Activated naive CD8-positive, alpha-beta T cell (primary cell): ENCODE data around the gene MPV17.
"Not testable (repeated sequence)": the region's sequence is repeated elsewhere in the genome, so short reads cannot be mapped to it uniquely, and the experiment has no call there.

Experiments used
- H3K27ac Mint-ChIP-seq: one replicate; pipeline ENCODE4 v1.8.0; 2021; ENCODE audit warnings: mixed read lengths
- H3K27me3 Mint-ChIP-seq: one replicate; pipeline ENCODE4 v1.8.0; 2021; ENCODE audit warnings: mixed read lengths
- H3K36me3 Mint-ChIP-seq: one replicate; pipeline ENCODE4 v1.8.0; 2021; ENCODE audit warnings: mixed read lengths
- H3K4me1 Mint-ChIP-seq: one replicate; pipeline ENCODE4 v1.8.0; 2021; ENCODE audit warnings: low read depth, mixed read lengths
- H3K4me3 Mint-ChIP-seq: one replicate; pipeline ENCODE4 v1.8.0; 2021; ENCODE audit warnings: mild to moderate bottlenecking, mixed read lengths
- H3K9me3 Mint-ChIP-seq: one replicate; pipeline ENCODE4 v1.8.0; 2021; ENCODE audit warnings: low read depth, mixed read lengths

MPV17 gene

DNA sequence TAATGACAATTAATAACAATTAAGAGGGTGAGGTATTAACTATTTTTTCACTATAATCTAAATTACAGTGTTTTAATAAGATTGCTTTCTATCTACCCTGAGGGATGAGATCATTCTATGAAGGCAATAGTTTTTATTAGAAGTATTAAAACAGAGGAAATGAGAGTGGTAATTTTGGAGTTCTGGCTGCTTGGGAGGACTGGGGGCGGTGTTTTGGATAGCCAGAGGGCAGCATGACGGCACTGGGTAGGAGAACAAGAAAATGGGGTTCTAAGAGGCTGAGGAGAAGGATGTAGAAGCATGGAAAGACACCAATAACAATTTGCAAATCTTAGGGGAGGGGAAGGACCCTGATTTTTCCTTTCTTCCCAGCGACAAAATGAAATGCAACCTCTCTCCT lies 52.8 kb downstream of the MPV17 start:
- no peak overlapping the region for H3K27ac Mint-ChIP-seq

DNA sequence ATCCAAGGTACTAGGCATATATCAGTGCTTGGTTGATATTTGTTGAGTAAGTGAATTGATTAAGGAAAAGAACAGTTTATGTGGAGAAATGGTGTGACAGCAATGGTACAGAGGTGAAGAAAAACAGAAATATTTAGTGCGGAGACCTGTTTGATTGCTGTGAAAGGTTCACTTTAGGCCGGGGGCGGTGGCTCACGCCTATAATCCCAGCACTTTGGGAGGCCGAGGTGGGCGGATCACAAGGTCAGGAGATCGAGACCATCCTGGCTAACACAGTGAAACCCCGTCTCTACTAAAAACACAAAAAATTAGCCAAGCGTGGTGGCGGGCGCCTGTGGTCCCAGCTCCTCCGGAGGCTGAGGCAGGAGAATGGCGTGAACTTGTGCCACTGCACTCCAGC lies 54.6 kb downstream of the MPV17 start:
- not testable (repeated sequence) for H3K4me3 Mint-ChIP-seq, H3K9me3 Mint-ChIP-seq, H3K27ac Mint-ChIP-seq, H3K36me3 Mint-ChIP-seq
- H3K4me1 Mint-ChIP-seq: peaks cover 17% of the 10 kb centered on the region
- peaks cover 10% of the 10 kb centered on the region for H3K27me3 Mint-ChIP-seq

More for the DNA sequence above, 52.8 kb downstream of the MPV17 start:
- Mint-ChIP-seq H3K9me3 (no peaks in the 10 kb centered on the region), H3K36me3 (no peaks in the 10 kb centered on the region), H3K4me3 (no peak overlapping the region), H3K4me1 (peaks cover 4% of the 10 kb centered on the region), H3K27me3 (peaks cover 6% of the 10 kb centered on the region)

DNA sequence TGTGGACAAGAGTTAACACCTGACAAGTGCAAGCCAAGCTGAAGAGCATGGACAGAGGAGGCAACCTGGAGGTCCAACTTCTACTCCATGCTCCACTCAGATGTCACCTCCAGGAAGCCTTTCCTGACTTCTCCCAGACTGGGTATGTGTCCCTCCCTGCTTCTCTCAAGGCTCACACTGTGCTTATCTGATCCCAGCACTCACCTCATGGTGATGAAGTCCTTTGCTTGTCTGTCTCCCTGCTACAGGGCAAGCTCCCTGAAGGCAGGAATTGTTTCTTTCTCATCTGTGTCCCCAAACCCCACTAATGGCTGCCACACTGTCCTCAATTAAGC lies 57.4 kb downstream of the MPV17 start:
- Mint-ChIP-seq H3K9me3 (no peaks in the 10 kb centered on the region), H3K27me3 (peaks cover 24% of the 10 kb centered on the region), H3K27ac (no peak overlapping the region), H3K4me1 (peaks cover 30% of the 10 kb centered on the region), H3K36me3 (no peaks in the 10 kb centered on the region), H3K4me3 (peak overlapping the region; percentile 78)

DNA sequence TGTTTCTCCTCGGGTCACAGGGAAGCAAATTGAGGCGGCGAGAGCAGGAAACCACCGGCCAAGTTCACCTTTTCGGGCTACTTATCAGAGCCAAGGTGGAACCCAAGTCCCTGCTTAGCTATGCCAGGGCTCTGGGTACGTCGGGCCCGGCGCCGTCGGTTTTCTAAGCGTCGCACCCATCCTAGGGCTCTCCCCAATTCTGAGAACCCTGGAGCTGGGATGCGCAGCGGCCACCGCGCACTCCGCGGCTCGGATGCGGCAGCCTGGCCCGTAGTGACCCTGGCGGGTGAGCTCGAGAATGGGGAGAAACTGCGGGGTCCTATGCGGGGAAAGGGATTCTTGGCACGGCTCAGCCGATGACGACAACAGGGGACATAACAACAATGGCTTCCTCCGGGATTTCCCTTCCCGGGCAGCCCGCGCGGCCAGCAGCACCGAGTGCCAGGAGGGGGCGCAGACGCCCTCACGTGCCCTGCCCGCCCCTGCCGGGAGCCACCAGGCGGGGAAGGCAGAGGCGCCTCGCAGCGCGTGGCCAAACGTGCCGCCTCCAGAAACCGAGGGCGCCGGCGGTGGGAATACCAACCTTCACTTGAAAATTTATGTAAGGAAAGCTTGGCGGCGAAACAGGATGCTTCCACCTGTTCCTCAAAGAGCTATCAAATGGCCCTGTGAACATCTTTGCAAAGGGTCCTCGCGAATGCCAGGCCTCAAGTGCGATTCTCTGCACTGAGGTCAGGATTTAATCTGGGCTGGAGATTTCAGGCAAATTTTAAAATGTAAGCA lies 58.0 kb downstream of the MPV17 start:
- Mint-ChIP-seq H3K4me1 (peaks cover 30% of the 10 kb centered on the region), H3K27me3 (peaks cover 29% of the 10 kb centered on the region), H3K27ac (no peak overlapping the region), H3K9me3 (no peaks in the 10 kb centered on the region), H3K36me3 (no peaks in the 10 kb centered on the region), H3K4me3 (peak overlapping the region; percentile 82)

DNA sequence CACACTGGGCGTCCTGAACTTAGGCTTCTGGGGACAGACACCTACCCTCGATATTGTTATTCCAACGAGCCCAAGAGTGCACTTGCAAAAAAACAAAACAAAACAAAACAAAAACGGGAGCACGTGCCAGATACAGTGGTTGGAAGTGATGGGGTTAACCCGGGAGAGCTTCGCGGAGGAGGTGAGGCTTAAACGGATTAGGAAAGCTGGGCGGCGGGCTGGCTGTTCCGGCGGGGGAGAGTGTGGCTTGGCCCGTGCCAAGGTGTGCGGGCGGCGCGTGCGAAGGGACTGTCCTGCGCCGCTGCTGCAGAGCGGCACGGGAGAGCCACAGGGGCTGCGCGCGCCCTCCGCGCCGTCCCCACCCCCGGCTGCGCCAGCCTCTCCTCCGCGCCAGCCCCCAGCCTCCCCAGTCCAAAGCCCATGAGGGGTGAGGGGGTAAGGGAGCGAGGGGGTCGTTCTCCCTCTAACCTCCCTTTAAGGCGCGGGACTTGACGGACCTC lies 58.6 kb downstream of the MPV17 start:
- H3K27ac Mint-ChIP-seq: no peak overlapping the region
- H3K4me3 Mint-ChIP-seq: peak overlapping the region; percentile 95
- no peaks in the 10 kb centered on the region for H3K36me3 Mint-ChIP-seq
- no peaks in the 10 kb centered on the region for H3K9me3 Mint-ChIP-seq
- peaks cover 30% of the 10 kb centered on the region for H3K4me1 Mint-ChIP-seq
- H3K27me3 Mint-ChIP-seq: peaks cover 33% of the 10 kb centered on the region

DNA sequence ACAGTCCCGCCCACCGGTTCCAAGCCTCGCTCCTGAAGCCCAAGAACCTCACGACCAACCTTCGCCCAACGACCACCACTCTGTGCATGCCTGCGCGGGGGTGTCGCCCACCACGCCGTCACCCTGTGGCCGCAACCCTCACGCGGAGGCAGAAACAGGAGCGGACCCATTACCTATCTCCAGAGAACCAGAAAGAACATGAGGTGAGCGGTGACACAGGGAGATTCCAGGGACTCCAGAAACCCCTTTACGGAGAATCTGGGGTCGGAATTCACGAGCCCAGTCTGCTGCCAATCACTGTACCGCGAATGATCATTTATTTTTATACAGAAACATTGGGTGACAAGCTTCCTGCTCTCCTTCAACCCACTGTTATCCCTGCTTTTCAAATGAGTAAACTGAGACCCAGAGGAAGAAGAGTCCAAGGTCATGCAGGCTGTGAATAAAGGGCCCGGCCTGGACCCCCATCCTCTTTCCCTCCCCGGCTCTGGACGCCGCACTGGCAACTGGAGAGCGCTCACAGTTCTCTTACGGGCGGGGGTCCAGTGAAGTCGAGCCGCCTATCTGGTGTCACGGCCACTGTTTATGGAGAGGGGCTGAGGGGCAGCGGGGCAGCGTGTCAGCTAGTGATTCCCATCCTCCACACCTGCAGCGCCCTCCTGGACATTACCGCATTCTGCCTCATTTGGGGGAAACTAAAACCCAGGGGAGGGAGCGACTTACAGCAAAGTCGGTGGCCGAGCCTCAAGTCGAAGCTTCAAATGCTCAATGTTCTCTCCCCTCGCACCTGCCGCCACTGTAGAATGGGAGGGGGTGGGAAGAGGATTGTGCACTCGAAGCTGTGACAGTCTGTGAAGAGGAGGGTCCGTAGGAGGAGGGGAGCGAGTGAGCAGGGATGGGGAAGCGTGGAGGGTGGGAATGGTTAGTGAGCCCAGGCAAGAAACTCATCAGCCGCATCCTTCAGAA lies 59.3 kb downstream of the MPV17 start:
- Mint-ChIP-seq H3K36me3 (no peaks in the 10 kb centered on the region), H3K27ac (peak overlapping the region; percentile 79), H3K4me1 (peaks cover 30% of the 10 kb centered on the region), H3K27me3 (peaks cover 36% of the 10 kb centered on the region), H3K4me3 (peak overlapping the region; percentile 95), H3K9me3 (no peaks in the 10 kb centered on the region)

DNA sequence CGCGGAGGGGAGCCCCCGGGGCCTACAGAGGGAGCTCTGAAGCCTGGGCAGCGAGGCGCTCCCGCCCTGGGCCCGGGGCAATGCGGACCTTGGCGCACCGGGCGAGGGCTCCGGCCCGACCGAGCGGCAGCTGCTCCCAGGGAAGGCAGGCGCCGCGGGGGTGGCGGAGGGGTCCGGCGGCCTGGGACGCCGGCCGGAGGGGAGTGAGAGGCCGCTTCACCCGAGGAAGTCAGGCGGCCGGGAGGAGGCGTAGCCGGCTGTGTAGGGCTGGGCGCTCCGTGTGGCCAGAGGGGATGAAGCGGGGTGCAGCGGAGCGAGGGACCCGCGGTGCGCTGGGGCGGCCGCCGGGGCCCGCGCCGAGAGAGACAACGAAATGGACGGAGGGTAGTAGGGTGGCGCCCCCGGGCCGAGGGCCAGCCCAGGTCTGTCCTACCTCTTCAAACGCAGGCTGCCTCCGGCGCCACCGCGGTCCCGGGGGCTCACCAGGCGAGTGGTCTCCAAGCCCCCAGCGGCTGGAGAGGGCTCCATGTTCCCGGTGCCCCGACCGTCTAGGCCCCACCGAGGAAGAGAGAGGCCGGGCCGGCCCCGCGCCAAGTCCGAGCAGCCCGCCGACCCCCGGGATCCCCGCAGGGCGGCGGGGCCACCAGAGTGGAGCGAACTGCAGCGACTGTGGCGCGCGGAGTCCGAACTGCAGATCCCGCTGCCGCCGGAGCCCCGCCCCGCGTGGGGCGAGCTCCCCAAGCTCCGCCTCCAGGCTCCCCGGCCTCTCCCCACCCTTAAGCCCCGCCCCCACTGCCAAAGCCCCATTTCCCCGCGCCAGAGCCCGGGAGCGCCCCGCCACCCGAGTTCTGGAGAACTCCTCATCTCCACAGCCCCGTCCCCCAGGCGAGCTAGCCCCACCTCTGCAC lies 60.3 kb downstream of the MPV17 start, which contains the start of gene SLC30A3:
Gene SLC30A3, minus strand, starts transcription at position 669 of the 908 bp plus-strand sequence. Its CDS starts 141 bp downstream, at position 528.
- H3K4me3 Mint-ChIP-seq: peak within 1 kb of the TSS; percentile 95
- peaks cover 30% of the 10 kb centered on the region for H3K4me1 Mint-ChIP-seq
- peaks cover 39% of the 10 kb centered on the region for H3K27me3 Mint-ChIP-seq
- no peaks in the 10 kb centered on the region for H3K9me3 Mint-ChIP-seq
- H3K27ac Mint-ChIP-seq: peak within 1 kb of the TSS; percentile 79
- H3K36me3 Mint-ChIP-seq: no peaks in the 10 kb centered on the region

DNA sequence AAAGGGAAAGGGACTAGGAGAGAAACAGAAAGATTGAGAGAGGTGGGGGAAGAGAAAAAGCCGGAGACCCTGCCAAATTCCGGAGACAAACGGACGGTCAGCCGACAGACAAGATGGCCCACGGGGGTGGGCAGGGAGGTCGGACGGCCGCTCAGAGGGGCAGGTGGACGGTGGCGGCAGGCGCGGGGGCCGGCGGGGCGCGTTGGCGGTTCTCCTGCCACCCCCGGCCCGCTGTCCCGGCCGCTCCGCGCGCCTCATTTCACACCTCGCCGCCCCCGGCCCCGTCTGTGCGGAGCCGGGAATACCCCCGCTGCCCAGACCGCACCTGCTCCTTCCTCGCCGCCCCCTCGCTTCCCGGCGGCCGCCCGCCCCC lies 61.0 kb downstream of the MPV17 start:
- peak overlapping the region; percentile 69 for H3K4me3 Mint-ChIP-seq
- no peaks in the 10 kb centered on the region for H3K36me3 Mint-ChIP-seq
- peaks cover 42% of the 10 kb centered on the region for H3K27me3 Mint-ChIP-seq
- no peaks in the 10 kb centered on the region for H3K9me3 Mint-ChIP-seq
- H3K27ac Mint-ChIP-seq: no peak overlapping the region
- peaks cover 30% of the 10 kb centered on the region for H3K4me1 Mint-ChIP-seq

DNA sequence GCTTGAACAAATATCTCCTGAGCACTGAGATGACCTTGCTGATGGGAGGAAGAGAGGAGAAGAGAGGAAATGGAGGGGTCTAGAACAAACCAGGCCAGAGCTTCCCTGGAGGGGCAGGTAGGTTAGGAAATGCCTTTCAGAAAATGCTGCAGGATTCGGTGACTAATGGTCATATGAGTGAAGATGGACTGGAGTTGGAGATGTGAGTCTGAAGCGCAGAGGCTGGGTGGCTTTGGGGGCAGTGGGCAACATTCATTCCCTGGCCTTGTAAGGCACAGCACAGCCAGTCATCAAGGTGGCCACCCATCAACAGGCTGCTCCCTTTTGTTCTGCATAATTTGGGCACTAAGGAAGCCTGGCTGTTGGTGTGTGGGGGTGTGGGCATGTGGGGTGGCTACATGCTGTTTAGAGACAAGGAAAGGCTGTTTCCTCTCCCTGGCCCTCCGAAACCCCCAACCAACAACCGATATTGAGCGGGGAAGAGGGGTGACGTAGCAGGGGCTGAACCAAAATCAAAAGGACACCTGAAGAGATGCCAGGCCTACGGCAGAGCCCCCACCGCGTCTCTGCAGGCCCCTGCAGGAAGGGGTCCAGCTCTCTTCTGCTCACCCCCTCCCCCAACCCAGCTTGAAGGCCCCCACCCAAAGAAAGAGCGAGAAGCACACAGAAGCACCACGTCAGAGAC lies 61.5 kb downstream of the MPV17 start:
- H3K36me3 Mint-ChIP-seq: no peaks in the 10 kb centered on the region
- H3K27ac Mint-ChIP-seq: no peak overlapping the region
- H3K4me3 Mint-ChIP-seq: peak overlapping the region; percentile 69
- H3K4me1 Mint-ChIP-seq: peaks cover 30% of the 10 kb centered on the region
- peaks cover 45% of the 10 kb centered on the region for H3K27me3 Mint-ChIP-seq
- H3K9me3 Mint-ChIP-seq: no peaks in the 10 kb centered on the region
